Choroid plexus epithelial cell (primary cell): ENCODE results near the gene GTF2I.
"Not testable (repeated sequence)": the region's sequence is repeated elsewhere in the genome, so short reads cannot be mapped to it uniquely, and the experiment has no call there.

Experiments
- DNase-seq: peaks from one replicate; pipeline ENCODE4 v3.0.0-alpha.2; 2010; ENCODE audit warnings: low read depth
- H3K4me3 ChIP-seq: 2 replicates; pipeline ENCODE4 v1.5.1; 2011; ENCODE audit warnings: low read depth, mild to moderate bottlenecking, control low read depth, low read length, moderate library complexity
- CTCF ChIP-seq: conservative IDR thresholded peaks from 2 replicates; pipeline ENCODE4 v1.5.1; 2011; ENCODE audit warnings: low read depth, mild to moderate bottlenecking, control low read depth, inconsistent platforms, low read length, moderate library complexity

GTF2I gene

GRCh38 chr7:74725840-74726239 lies 68.3 kb downstream of the GTF2I start:
- no peak overlapping the region for H3K4me3 ChIP-seq
- no peak for DNase-seq
- TF ChIP-seq CTCF, result no peak

GRCh38 chr7:74726309-74727101 lies 69.0 kb downstream of the GTF2I start:
- no peak for TF ChIP-seq CTCF
- DNase-seq, result no peak
- H3K4me3 ChIP-seq, result no peak overlapping the region

GRCh38 chr7:74728686-74729085 lies 71.2 kb downstream of the GTF2I start:
- not testable (repeated sequence) for DNase-seq, H3K4me3 ChIP-seq

GRCh38 chr7:74730186-74730585 lies 72.7 kb downstream of the GTF2I start:
- not testable (repeated sequence) for H3K4me3 ChIP-seq, DNase-seq

GRCh38 chr7:74739974-74740703 lies 82.6 kb downstream of the GTF2I start:
- H3K4me3 ChIP-seq, DNase-seq: not testable (repeated sequence)

- H3K4me3 ChIP-seq, DNase-seq: not testable (repeated sequence)
Observed at GRCh38 chr7:74743936-74744557, 86.5 kb downstream of the GTF2I start.

GRCh38 chr7:74753921-74754482 lies 96.5 kb downstream of the GTF2I start:
- DNase-seq, H3K4me3 ChIP-seq: not testable (repeated sequence)

- H3K4me3 ChIP-seq, DNase-seq: not testable (repeated sequence)
Observed at GRCh38 chr7:74756673-74757072, 99.2 kb downstream of the GTF2I start.

- not testable (repeated sequence) for DNase-seq, H3K4me3 ChIP-seq
Observed at GRCh38 chr7:74758268-74758667, 100.8 kb downstream of the GTF2I start.

- H3K4me3 ChIP-seq, DNase-seq: not testable (repeated sequence)
Observed at GRCh38 chr7:74758982-74759381, 101.5 kb downstream of the GTF2I start.

GRCh38 chr7:74765205-74765918 lies 107.8 kb downstream of the GTF2I start:
- not testable (repeated sequence) for H3K4me3 ChIP-seq, DNase-seq

- DNase-seq, H3K4me3 ChIP-seq: not testable (repeated sequence)
Observed at GRCh38 chr7:74766509-74766908, 109.0 kb downstream of the GTF2I start.

GRCh38 chr7:74766991-74767390 lies 109.5 kb downstream of the GTF2I start:
- H3K4me3 ChIP-seq, DNase-seq: not testable (repeated sequence)

GRCh38 chr7:74770062-74770461 lies 112.5 kb downstream of the GTF2I start:
- not testable (repeated sequence) for DNase-seq, H3K4me3 ChIP-seq

- not testable (repeated sequence) for H3K4me3 ChIP-seq, DNase-seq
Observed at GRCh38 chr7:74772093-74772492, 114.6 kb downstream of the GTF2I start.
